OCI-LY7 (cell line): ENCODE measurements around the gene TELO2.

Experiments
- EZH2phosphoT487 ChIP-seq: fragments of 200-600 bp; sonication (generic); IDR thresholded peaks from 2 replicates; pipeline ENCODE4 v1.6.1; 2018; ENCODE audit warnings: low read depth, borderline replicate concordance, mild to moderate bottlenecking, mixed run types, antibody characterized with exemption, low read length, moderate library complexity, mixed read lengths
- TF ChIP-seq, protein P1 (sequence below): fragments of 200-600 bp; sonication (generic); conservative IDR thresholded peaks from 2 replicates; pipeline ENCODE4 v1.5.1; 2014; ENCODE audit warnings: mild to moderate bottlenecking, antibody characterized with exemption, low read length, moderate library complexity, mixed read lengths

DNA sequence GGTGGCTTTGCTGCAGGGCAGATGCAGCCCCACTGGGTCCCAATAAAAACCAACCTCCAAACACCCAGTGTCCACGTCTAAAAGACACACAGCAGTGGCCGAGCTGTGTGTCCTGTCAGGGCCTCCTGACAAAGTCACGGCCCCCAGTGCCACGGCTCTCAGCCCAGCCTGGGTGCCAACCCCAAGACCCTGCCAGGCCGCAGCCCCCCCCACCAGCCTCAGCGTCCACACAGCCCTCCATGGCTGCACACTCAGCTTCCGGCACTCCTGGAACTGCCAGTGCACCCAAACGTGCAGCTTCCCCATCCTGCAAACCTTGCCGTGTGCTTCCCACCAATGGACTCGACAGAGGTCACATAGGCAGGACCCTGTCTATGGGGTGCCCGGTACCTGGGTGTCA is 45.2 kb upstream of the TELO2 start:
- TF ChIP-seq, protein P1, sequence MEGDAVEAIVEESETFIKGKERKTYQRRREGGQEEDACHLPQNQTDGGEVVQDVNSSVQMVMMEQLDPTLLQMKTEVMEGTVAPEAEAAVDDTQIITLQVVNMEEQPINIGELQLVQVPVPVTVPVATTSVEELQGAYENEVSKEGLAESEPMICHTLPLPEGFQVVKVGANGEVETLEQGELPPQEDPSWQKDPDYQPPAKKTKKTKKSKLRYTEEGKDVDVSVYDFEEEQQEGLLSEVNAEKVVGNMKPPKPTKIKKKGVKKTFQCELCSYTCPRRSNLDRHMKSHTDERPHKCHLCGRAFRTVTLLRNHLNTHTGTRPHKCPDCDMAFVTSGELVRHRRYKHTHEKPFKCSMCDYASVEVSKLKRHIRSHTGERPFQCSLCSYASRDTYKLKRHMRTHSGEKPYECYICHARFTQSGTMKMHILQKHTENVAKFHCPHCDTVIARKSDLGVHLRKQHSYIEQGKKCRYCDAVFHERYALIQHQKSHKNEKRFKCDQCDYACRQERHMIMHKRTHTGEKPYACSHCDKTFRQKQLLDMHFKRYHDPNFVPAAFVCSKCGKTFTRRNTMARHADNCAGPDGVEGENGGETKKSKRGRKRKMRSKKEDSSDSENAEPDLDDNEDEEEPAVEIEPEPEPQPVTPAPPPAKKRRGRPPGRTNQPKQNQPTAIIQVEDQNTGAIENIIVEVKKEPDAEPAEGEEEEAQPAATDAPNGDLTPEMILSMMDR: no peak
- no peak for TF ChIP-seq EZH2phosphoT487
